Measurements from ENCODE around the gene LEMD2.

LEMD2 gene

GRCh38 chr6:33759887-33760629 is 28.9 kb downstream of the LEMD2 start:
- POLR2A ChIA-PET: interaction anchor here (3.7 kb wide), 1 partner anchor 49 kb away, joined by 22 read pairs; the partner anchor contains the start of gene UQCC2
- CTCF ChIA-PET: interaction anchor here (0.6 to 2.5 kb wide), 10 partner anchors 11 to 261 kb away, joined by 3 to 13 read pairs (median 3); no protein-coding TSS in a partner anchor
- DNase-seq (ENCODE audit: extremely low spot score): no peak
- TF ChIP-seq SP1 (IDR thresholded peaks at IDR 0.05) (no peak), CTBP1 (IDR thresholded peaks at IDR 0.05; ENCODE audit: borderline replicate concordance) (no peak), FOXM1 (IDR thresholded peaks at IDR 0.05; ENCODE audit: borderline replicate concordance) (no peak), ZNF384 (IDR thresholded peaks at IDR 0.05) (no peak), BHLHE40 (IDR thresholded peaks at IDR 0.05; ENCODE audit: borderline replicate concordance) (no peak), HDGF (IDR thresholded peaks at IDR 0.05; ENCODE audit: borderline replicate concordance) (no peak), PKNOX1 (IDR thresholded peaks at IDR 0.05) (no peak), NFRKB (IDR thresholded peaks at IDR 0.05) (no peak), TARDBP (IDR thresholded peaks at IDR 0.05) (no peak), FOXA1 (IDR thresholded peaks at IDR 0.05) (no peak), ELF4 (IDR thresholded peaks at IDR 0.05) (no peak)

GRCh38 chr6:33758815-33759216 is 30.1 kb downstream of the LEMD2 start:
- POLR2A ChIA-PET: interaction anchor here (3.7 kb wide), 1 partner anchor 48 kb away, joined by 22 read pairs; the partner anchor contains the start of gene UQCC2
- DNase-seq (ENCODE audit: extremely low spot score): no peak
- CTCF ChIA-PET: interaction anchor here (0.7 to 2.5 kb wide), 3 partner anchors 12 to 172 kb away, joined by 3 to 13 read pairs (median 5); no protein-coding TSS in a partner anchor

GRCh38 chr6:33757906-33758305 is 31.0 kb downstream of the LEMD2 start:
- POLR2A ChIA-PET: interaction anchor here (1.2 to 1.3 kb wide), 2 partner anchors 46 to 187 kb away, joined by 3 to 4 read pairs; partner anchors contain the start of gene UQCC2
- no peak for DNase-seq (ENCODE audit: extremely low spot score)
- CTCF ChIA-PET: interaction anchor here (0.7 kb wide), 1 partner anchor 13 kb away, joined by 3 read pairs; no protein-coding TSS in a partner anchor
- TF ChIP-seq ARNT (IDR thresholded peaks at IDR 0.05) (no peak), HDGF (IDR thresholded peaks at IDR 0.05; ENCODE audit: borderline replicate concordance) (no peak), ZNF384 (IDR thresholded peaks at IDR 0.05) (no peak), FOXM1 (IDR thresholded peaks at IDR 0.05; ENCODE audit: borderline replicate concordance) (no peak), LEF1 (IDR thresholded peaks at IDR 0.05; ENCODE audit: borderline replicate concordance) (no peak), TARDBP (IDR thresholded peaks at IDR 0.05) (no peak), SP1 (IDR thresholded peaks at IDR 0.05) (no peak), ELF4 (IDR thresholded peaks at IDR 0.05) (no peak), FOXA1 (IDR thresholded peaks at IDR 0.05) (no peak), CTBP1 (IDR thresholded peaks at IDR 0.05; ENCODE audit: borderline replicate concordance) (no peak), L3MBTL2 (conservative IDR thresholded peaks at IDR 0.05) (no peak), NFRKB (IDR thresholded peaks at IDR 0.05) (no peak), BHLHE40 (IDR thresholded peaks at IDR 0.05; ENCODE audit: borderline replicate concordance) (no peak), PKNOX1 (IDR thresholded peaks at IDR 0.05) (no peak), SUZ12 (IDR thresholded peaks at IDR 0.05) (no peak), FOXK2 (IDR thresholded peaks at IDR 0.05) (no peak)

More at GRCh38 chr6:33758815-33759216, 30.1 kb downstream of the LEMD2 start:
- no peak for TF ChIP-seq TARDBP (IDR thresholded peaks at IDR 0.05)
- TF ChIP-seq FOXK2 (IDR thresholded peaks at IDR 0.05): no peak
- TF ChIP-seq LEF1 (IDR thresholded peaks at IDR 0.05; ENCODE audit: borderline replicate concordance): no peak
- TF ChIP-seq L3MBTL2 (conservative IDR thresholded peaks at IDR 0.05): no peak
- TF ChIP-seq ELF4 (IDR thresholded peaks at IDR 0.05): no peak
- TF ChIP-seq BHLHE40 (IDR thresholded peaks at IDR 0.05; ENCODE audit: borderline replicate concordance): no peak
- no peak; the same call in 1 of the 2 replicates for TF ChIP-seq FOXA1 (IDR thresholded peaks at IDR 0.05)

- TF ChIP-seq HDGF (IDR thresholded peaks at IDR 0.05; ENCODE audit: borderline replicate concordance) (no peak), ELF4 (IDR thresholded peaks at IDR 0.05) (no peak), PKNOX1 (IDR thresholded peaks at IDR 0.05) (no peak), BHLHE40 (IDR thresholded peaks at IDR 0.05; ENCODE audit: borderline replicate concordance) (no peak), FOXM1 (IDR thresholded peaks at IDR 0.05; ENCODE audit: borderline replicate concordance) (no peak)
- POLR2A ChIA-PET: interaction anchor here (1.2 to 1.3 kb wide), 2 partner anchors 45 to 187 kb away, joined by 3 to 4 read pairs; partner anchors contain the start of gene UQCC2
- no peak for DNase-seq (ENCODE audit: extremely low spot score)
- CTCF ChIA-PET: interaction anchor here (0.7 kb wide), 1 partner anchor 14 kb away, joined by 3 read pairs; no protein-coding TSS in a partner anchor
Observed at GRCh38 chr6:33757113-33757512, 31.8 kb downstream of the LEMD2 start.

- TF ChIP-seq CTBP1 (IDR thresholded peaks at IDR 0.05; ENCODE audit: borderline replicate concordance) (no peak), NFRKB (IDR thresholded peaks at IDR 0.05) (no peak), L3MBTL2 (conservative IDR thresholded peaks at IDR 0.05) (no peak), FOXK2 (IDR thresholded peaks at IDR 0.05) (no peak), BHLHE40 (IDR thresholded peaks at IDR 0.05; ENCODE audit: borderline replicate concordance) (no peak), LEF1 (IDR thresholded peaks at IDR 0.05; ENCODE audit: borderline replicate concordance) (no peak), ELF4 (IDR thresholded peaks at IDR 0.05) (no peak), SP1 (IDR thresholded peaks at IDR 0.05) (no peak), TARDBP (IDR thresholded peaks at IDR 0.05) (no peak), ARNT (IDR thresholded peaks at IDR 0.05) (no peak), FOXM1 (IDR thresholded peaks at IDR 0.05; ENCODE audit: borderline replicate concordance) (no peak), PKNOX1 (IDR thresholded peaks at IDR 0.05) (no peak)
- no peak for DNase-seq (ENCODE audit: extremely low spot score)
- CTCF ChIA-PET: no interaction called here
- POLR2A ChIA-PET: interaction anchor here (1.7 kb wide), 1 partner anchor 45 kb away, joined by 6 read pairs; the partner anchor contains the start of gene UQCC2
Observed at GRCh38 chr6:33756211-33756954, 32.5 kb downstream of the LEMD2 start.

Measured in HEK293T (cell line).